ENCODE results near the gene SMIM5.
A peak's percentile ranks its signal among the peaks of the same experiment; 100 is the strongest.

DNA sequence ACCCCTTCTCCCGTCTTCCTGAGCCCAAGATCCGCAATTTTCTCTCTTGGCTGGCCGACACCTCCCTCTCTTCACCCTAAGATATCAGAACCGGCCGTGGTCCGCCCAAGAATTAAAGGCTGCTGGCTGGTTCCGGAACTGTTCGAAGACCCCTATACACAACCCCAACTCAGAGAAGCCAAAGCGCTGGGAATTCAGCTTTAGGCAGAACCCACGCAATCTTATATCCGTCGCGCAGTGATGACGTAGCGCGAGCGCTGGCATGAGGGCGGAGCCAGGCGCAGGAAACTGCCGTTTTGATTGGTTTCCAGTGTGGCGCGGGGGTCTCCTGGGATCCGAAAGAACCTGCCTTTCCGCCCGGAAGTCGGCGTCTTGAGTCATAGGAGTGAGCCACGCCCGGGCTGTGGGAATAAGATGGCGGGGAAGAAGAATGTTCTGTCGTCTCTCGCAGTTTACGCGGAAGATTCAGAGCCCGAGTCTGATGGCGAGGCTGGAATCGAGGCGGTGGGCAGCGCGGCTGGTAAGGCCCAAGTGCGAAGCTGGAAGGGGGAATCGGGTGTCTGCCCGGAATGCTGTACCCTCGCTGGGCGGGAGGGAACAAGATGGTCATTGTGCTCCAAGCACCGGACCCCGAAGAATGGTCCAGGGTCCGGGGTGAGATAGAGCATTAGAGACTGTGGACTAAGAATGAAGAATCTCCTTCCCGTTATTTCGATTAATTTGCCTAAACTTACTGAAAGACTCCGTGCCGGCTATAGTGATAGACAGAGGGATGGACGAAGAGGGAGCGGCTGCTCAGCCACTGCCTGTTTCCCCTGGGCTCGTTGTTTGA, 33.9 kb downstream of the SMIM5 start, which contains the start of the genes RECQL5 and SAP30BP:
- 0 out of 2 replicates have a peak, but pooled peaks have one; percentile 0 for TF ChIP-seq KAT7 (CRISPR knock-in tag; IDR thresholded peaks at IDR 0.05; ENCODE audit: borderline replicate concordance)
- TF ChIP-seq, protein P1, sequence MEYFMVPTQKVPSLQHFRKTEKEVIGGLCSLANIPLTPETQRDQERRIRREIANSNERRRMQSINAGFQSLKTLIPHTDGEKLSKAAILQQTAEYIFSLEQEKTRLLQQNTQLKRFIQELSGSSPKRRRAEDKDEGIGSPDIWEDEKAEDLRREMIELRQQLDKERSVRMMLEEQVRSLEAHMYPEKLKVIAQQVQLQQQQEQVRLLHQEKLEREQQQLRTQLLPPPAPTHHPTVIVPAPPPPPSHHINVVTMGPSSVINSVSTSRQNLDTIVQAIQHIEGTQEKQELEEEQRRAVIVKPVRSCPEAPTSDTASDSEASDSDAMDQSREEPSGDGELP (CRISPR knock-in tag; IDR thresholded peaks at IDR 0.05; ENCODE audit: borderline replicate concordance): peak; percentile 77; the same call in 1 of the 2 replicates
- peak; percentile 49 to 93 (median 89) for TF ChIP-seq YY1 (IDR thresholded peaks at IDR 0.05; ENCODE audit: borderline replicate concordance in 1 of 3, control insufficient read depth in 1 of 3, extremely low read depth in 1 of 3, insufficient read depth in 3 of 3, insufficient read length in 1 of 3, insufficient replicate concordance in 2 of 3, low read depth in 1 of 3, low read length in 2 of 3)
- TF ChIP-seq ZC3H8 (IDR thresholded peaks at IDR 0.05): no peak
- no peak for TF ChIP-seq CTBP1 (IDR thresholded peaks at IDR 0.05; ENCODE audit: borderline replicate concordance)
- no peak for TF ChIP-seq FOXK1 (CRISPR knock-in tag; IDR thresholded peaks at IDR 0.05; ENCODE audit: borderline replicate concordance)
- 0 out of 2 replicates have a peak, but pooled peaks have one; percentile 25 for TF ChIP-seq MXI1 (IDR thresholded peaks at IDR 0.05; ENCODE audit: low read depth, low read length)
- no peak for TF ChIP-seq EZH2 (IDR thresholded peaks at IDR 0.05; ENCODE audit: borderline replicate concordance, low read depth, low read length)
- TF ChIP-seq NR2C1 (IDR thresholded peaks at IDR 0.05): peak; percentile 35; the same call in 1 of the 2 replicates
- peak; percentile 53 for TF ChIP-seq NR2C1 (tag; IDR thresholded peaks at IDR 0.05)
